Measurements from ENCODE around the gene SDC3. TPM values are rescaled to one million over a fixed set of nuclear protein-coding genes. Genes with fewer than 3 reads are reported as not detected.

Gene SDC3
- total and polyA plus RNA-seq, 10 of the 15 experiments (the other 5 are each of a cell fraction or from before 2014, with no cell fraction given): under 0.01 to 0.46 (median 0.07) TPM; not detected in 2

- ChIA-PET SMC1A (ENCODE audit: uncharacterized antibody, unreplicated experiment) (no interaction called here), POLR2A (no interaction called here), RAD21 (ENCODE audit: unreplicated experiment) (no interaction called here), CTCF (interaction anchor here (0.7 kb wide), 1 partner anchor 602 kb away, joined by 3 read pairs; no protein-coding TSS in a partner anchor)
- H3K79me2 ChIP-seq (ENCODE audit: control insufficient read depth, insufficient read depth, low read length): no peaks in the 10 kb centered on the region
- no peak overlapping the region for H3K4me3 ChIP-seq
- no TSS peak for BruUV-seq (replicated peaks)
- peaks cover 0 to 5% of the 10 kb centered on the region in 2 experiments; a peak in 3 of 4 replicates for H3K27me3 ChIP-seq (replicated peaks in 1 of 2; ENCODE audit: control insufficient read depth in 2 of 2, insufficient read depth in 2 of 2, low read length in 1 of 2)
- peaks cover 9% of the 10 kb centered on the region for H3K4me1 ChIP-seq (ENCODE audit: control insufficient read depth, insufficient read depth, low read length)
- FAIRE-seq: no peak
- in situ Hi-C loops (cut with MboI) (no loop called here), intact Hi-C loops (cut with micrococcal nuclease; ENCODE audit: unreplicated experiment) (no loop called here)
- TF ChIP-seq, protein P1, sequence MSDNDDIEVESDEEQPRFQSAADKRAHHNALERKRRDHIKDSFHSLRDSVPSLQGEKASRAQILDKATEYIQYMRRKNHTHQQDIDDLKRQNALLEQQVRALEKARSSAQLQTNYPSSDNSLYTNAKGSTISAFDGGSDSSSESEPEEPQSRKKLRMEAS (IDR thresholded peaks at IDR 0.05; ENCODE audit: low read depth, low read length): no peak
- no peak for TF ChIP-seq CHD2 (IDR thresholded peaks at IDR 0.05; ENCODE audit: borderline replicate concordance, low read depth, low read length)
- no peak for TF ChIP-seq BMI1 (IDR thresholded peaks at IDR 0.05; ENCODE audit: borderline replicate concordance)
- TF ChIP-seq RB1 (IDR thresholded peaks at IDR 0.05; ENCODE audit: borderline replicate concordance): no peak
- TF ChIP-seq NRF1 (conservative IDR thresholded peaks at IDR 0.05; ENCODE audit: low read depth, low read length): no peak
- TF ChIP-seq ZNF24 (IDR thresholded peaks at IDR 0.05): no peak
- TF ChIP-seq ZNF622 (IDR thresholded peaks at IDR 0.05): no peak
- no peak for TF ChIP-seq POU2F2 (IDR thresholded peaks at IDR 0.05; ENCODE audit: borderline replicate concordance, low read depth, low read length)
- no peak for TF ChIP-seq ZBTB4 (CRISPR knock-in tag; IDR thresholded peaks at IDR 0.05)
- no peak for TF ChIP-seq PBX3 (IDR thresholded peaks at IDR 0.05; ENCODE audit: insufficient replicate concordance, low read depth, low read length)
- TF ChIP-seq EZH2 (IDR thresholded peaks at IDR 0.05; ENCODE audit: borderline replicate concordance, control insufficient read depth, low read depth, low read length): no peak
- no peak for TF ChIP-seq IKZF1 (conservative IDR thresholded peaks at IDR 0.05)
- no peak for TF ChIP-seq ETV6 (conservative IDR thresholded peaks at IDR 0.05 in 1 of 2, IDR thresholded peaks at IDR 0.05 in 1 of 2; ENCODE audit: borderline replicate concordance in 1 of 2, low read depth in 1 of 2)
- no peak for TF ChIP-seq TCF7 (IDR thresholded peaks at IDR 0.05; ENCODE audit: borderline replicate concordance)
- TF ChIP-seq STAT3 (IDR thresholded peaks at IDR 0.05; ENCODE audit: low read depth, low read length): no peak
- DNase-seq (ENCODE audit: low read depth, low spot score): no peak
- H3K27ac ChIP-seq (ENCODE audit: control insufficient read depth, insufficient read depth): no peak overlapping the region
- no peak overlapping the region for H3K4me2 ChIP-seq (ENCODE audit: control insufficient read depth, insufficient read depth)
- no peaks in the 10 kb centered on the region for H3K9me3 ChIP-seq (replicated peaks; ENCODE audit: control insufficient read depth, insufficient read depth, low read length)
- H3K36me3 ChIP-seq (ENCODE audit: control insufficient read depth in 2 of 2, insufficient read depth in 2 of 2, low read length in 1 of 2): no peaks in the 10 kb centered on the region
- ATAC-seq: no peak
- 25% methylated on average over 4 of the region's 4 CpGs for WGBS (ENCODE audit: insufficient coverage, insufficient replicate concordance, low lambda C conversion rate, missing lambda C conversion rate)
- peaks cover 2% of the 10 kb centered on the region; the same call in 1 of the 2 replicates for H4K20me1 ChIP-seq (ENCODE audit: control insufficient read depth, insufficient read depth)
- H2AFZ ChIP-seq (ENCODE audit: control insufficient read depth, low read depth, low read length): no peak overlapping the region
- no peak overlapping the region for H3K9ac ChIP-seq (ENCODE audit: control insufficient read depth, insufficient read depth, low read length)
These were observed 37.9 kb downstream of the SDC3 start for GRCh38 chr1:30870656-30871055.
